ENCODE measurements around the gene MAP10. TPM values are rescaled to one million over a fixed set of nuclear protein-coding genes. Genes with fewer than 3 reads are reported as not detected.

MAP10 gene
- polyA plus RNA-seq, 1 experiment, result 2.4 TPM

GRCh38 chr1:232820431-232820830 lies 15.2 kb downstream of the MAP10 start:
- POLR2A ChIA-PET, result no interaction called here

DNA sequence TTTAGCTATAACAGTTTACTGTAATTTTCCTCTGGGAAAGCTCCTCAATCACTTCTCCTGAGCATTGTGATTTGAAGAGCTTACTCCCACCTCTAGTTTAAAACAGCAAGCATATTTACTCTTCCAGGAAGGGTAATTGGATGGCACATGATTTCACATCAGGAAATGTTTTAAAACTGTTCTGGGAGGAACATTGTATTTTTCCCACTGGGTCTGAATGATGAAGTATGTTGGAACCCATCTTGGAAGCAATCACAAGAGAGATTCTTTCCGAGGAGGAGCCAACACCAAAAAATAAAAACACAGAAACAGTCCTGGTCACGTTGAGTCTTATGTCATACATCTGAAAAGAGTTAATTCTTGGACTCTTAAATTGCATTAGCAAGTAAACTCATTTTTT lies 17.3 kb downstream of the MAP10 start:
- Histone ChIP-seq H3K27me3 (ENCODE audit: control insufficient read depth, insufficient read depth, low read length) (no peaks in the 10 kb centered on the region), H3K4me3 (ENCODE audit: low read depth, low read length) (no peak overlapping the region), H3K27ac (ENCODE audit: low read depth, low read length) (no peak overlapping the region), H3K9me3 (ENCODE audit: control insufficient read depth, insufficient read depth, low read length) (no peaks in the 10 kb centered on the region)
- TF ChIP-seq, protein P1, sequence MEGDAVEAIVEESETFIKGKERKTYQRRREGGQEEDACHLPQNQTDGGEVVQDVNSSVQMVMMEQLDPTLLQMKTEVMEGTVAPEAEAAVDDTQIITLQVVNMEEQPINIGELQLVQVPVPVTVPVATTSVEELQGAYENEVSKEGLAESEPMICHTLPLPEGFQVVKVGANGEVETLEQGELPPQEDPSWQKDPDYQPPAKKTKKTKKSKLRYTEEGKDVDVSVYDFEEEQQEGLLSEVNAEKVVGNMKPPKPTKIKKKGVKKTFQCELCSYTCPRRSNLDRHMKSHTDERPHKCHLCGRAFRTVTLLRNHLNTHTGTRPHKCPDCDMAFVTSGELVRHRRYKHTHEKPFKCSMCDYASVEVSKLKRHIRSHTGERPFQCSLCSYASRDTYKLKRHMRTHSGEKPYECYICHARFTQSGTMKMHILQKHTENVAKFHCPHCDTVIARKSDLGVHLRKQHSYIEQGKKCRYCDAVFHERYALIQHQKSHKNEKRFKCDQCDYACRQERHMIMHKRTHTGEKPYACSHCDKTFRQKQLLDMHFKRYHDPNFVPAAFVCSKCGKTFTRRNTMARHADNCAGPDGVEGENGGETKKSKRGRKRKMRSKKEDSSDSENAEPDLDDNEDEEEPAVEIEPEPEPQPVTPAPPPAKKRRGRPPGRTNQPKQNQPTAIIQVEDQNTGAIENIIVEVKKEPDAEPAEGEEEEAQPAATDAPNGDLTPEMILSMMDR (IDR thresholded peaks at IDR 0.05; ENCODE audit: low read depth, low read length), result no peak
- ChIA-PET CTCF (no interaction called here), POLR2A (no interaction called here)
- DNase-seq (ENCODE audit: low read depth, low spot score), result no peak

More at GRCh38 chr1:232820431-232820830, 15.2 kb downstream of the MAP10 start:
- H3K9me3 ChIP-seq (ENCODE audit: control insufficient read depth, insufficient read depth, low read length), result no peaks in the 10 kb centered on the region
- H3K27me3 ChIP-seq (ENCODE audit: control insufficient read depth, insufficient read depth, low read length), result no peaks in the 10 kb centered on the region
- no peak overlapping the region for H3K27ac ChIP-seq (ENCODE audit: low read depth, low read length)
- TF ChIP-seq, protein P1 (IDR thresholded peaks at IDR 0.05; ENCODE audit: low read depth, low read length), result no peak
- CTCF ChIA-PET, result no interaction called here
- DNase-seq (ENCODE audit: low read depth, low spot score), result no peak
- H3K4me3 ChIP-seq (ENCODE audit: low read depth, low read length), result no peak overlapping the region

GRCh38 chr1:232826318-232826717 lies 21.1 kb downstream of the MAP10 start:
- Histone ChIP-seq H3K27ac (ENCODE audit: low read depth, low read length) (no peak overlapping the region), H3K4me3 (ENCODE audit: low read depth, low read length) (no peak overlapping the region), H3K27me3 (ENCODE audit: control insufficient read depth, insufficient read depth, low read length) (no peaks in the 10 kb centered on the region), H3K9me3 (ENCODE audit: control insufficient read depth, insufficient read depth, low read length) (no peaks in the 10 kb centered on the region)
- POLR2A ChIA-PET, result no interaction called here
- CTCF ChIA-PET, result no interaction called here
- no peak for DNase-seq (ENCODE audit: low read depth, low spot score)
- TF ChIP-seq, protein P1 (IDR thresholded peaks at IDR 0.05; ENCODE audit: low read depth, low read length), result no peak

- no peak for DNase-seq (ENCODE audit: low read depth, low spot score)
- H3K9me3 ChIP-seq (ENCODE audit: control insufficient read depth, insufficient read depth, low read length), result no peaks in the 10 kb centered on the region
- H3K27ac ChIP-seq (ENCODE audit: low read depth, low read length), result no peak overlapping the region
- TF ChIP-seq, protein P1 (IDR thresholded peaks at IDR 0.05; ENCODE audit: low read depth, low read length), result no peak
- POLR2A ChIA-PET, result no interaction called here
- CTCF ChIA-PET, result no interaction called here
- H3K4me3 ChIP-seq (ENCODE audit: low read depth, low read length), result no peak overlapping the region
- H3K27me3 ChIP-seq (ENCODE audit: control insufficient read depth, insufficient read depth, low read length), result peaks cover 2% of the 10 kb centered on the region
Measured at GRCh38 chr1:232830661-232831060, 25.4 kb downstream of the MAP10 start.

GRCh38 chr1:232831895-232832294 lies 26.7 kb downstream of the MAP10 start:
- no peak for DNase-seq (ENCODE audit: low read depth, low spot score)
- POLR2A ChIA-PET, result no interaction called here

More at GRCh38 chr1:232831895-232832294, 26.7 kb downstream of the MAP10 start:
- Histone ChIP-seq H3K27me3 (ENCODE audit: control insufficient read depth, insufficient read depth, low read length) (peaks cover 2% of the 10 kb centered on the region), H3K4me3 (ENCODE audit: low read depth, low read length) (no peak overlapping the region), H3K27ac (ENCODE audit: low read depth, low read length) (no peak overlapping the region), H3K9me3 (ENCODE audit: control insufficient read depth, insufficient read depth, low read length) (no peaks in the 10 kb centered on the region)
- TF ChIP-seq, protein P1 (IDR thresholded peaks at IDR 0.05; ENCODE audit: low read depth, low read length), result no peak
- CTCF ChIA-PET, result no interaction called here

Data from AG04450 (cell line).